Measurements from ENCODE around the gene TBC1D22A. TPM values are rescaled to one million over a fixed set of nuclear protein-coding genes. Genes with fewer than 3 reads are reported as not detected.
A peak's percentile ranks its signal among the peaks of the same experiment; 100 is the strongest.

Gene TBC1D22A
- total RNA-seq, 3 donors from 2014 or later, result 19.0 to 23.6 (median 23.6) TPM

GRCh38 chr22:47190276-47190956 is 428.0 kb downstream of the TBC1D22A start:
- Histone ChIP-seq H3K4me1 (no peaks in the 10 kb centered on the region), H3K9me3 (peaks cover 0 to 8% of the 10 kb centered on the region in 2 donors), H3K27me3 (no peaks in the 10 kb centered on the region), H3K4me3 (no peak overlapping the region), H3K27ac (no peak overlapping the region), H3K36me3 (no peaks in the 10 kb centered on the region)
- peak in 1 of 2 donors; percentile 45 for DNase-seq (ENCODE audit: low spot score in 2 of 2)
- TF ChIP-seq POLR2A (IDR thresholded peaks at IDR 0.05) (no peak), CTCF (IDR thresholded peaks at IDR 0.05) (no peak), POLR2AphosphoS5 (IDR thresholded peaks at IDR 0.05) (no peak)
- intact Hi-C loops (cut with DNase I; ENCODE audit: low total_unique reads), result no loop called here

- no peak overlapping the region for H3K4me3 ChIP-seq
- H3K9me3 ChIP-seq, result peaks cover 0 to 4% of the 10 kb centered on the region in 2 donors
- TF ChIP-seq POLR2AphosphoS5 (IDR thresholded peaks at IDR 0.05) (no peak), CTCF (IDR thresholded peaks at IDR 0.05) (no peak), POLR2A (IDR thresholded peaks at IDR 0.05) (no peak)
- H3K27ac ChIP-seq, result no peak overlapping the region
- no peaks in the 10 kb centered on the region for H3K36me3 ChIP-seq
- intact Hi-C loops (cut with DNase I; ENCODE audit: low total_unique reads), result no loop called here
- H3K4me1 ChIP-seq, result no peaks in the 10 kb centered on the region
- DNase-seq (ENCODE audit: low spot score in 2 of 2), result peak in 1 of 2 donors; percentile 14
- H3K27me3 ChIP-seq, result no peaks in the 10 kb centered on the region
These were observed 428.7 kb downstream of the TBC1D22A start for GRCh38 chr22:47190957-47191670.

GRCh38 chr22:47191671-47192650 is 429.5 kb downstream of the TBC1D22A start:
- intact Hi-C loops (cut with DNase I; ENCODE audit: low total_unique reads), result no loop called here
- no peaks in the 10 kb centered on the region for H3K9me3 ChIP-seq
- H3K27me3 ChIP-seq, result peaks cover 0 to 4% of the 10 kb centered on the region in 2 donors
- no peaks in the 10 kb centered on the region for H3K36me3 ChIP-seq
- DNase-seq (ENCODE audit: low spot score in 2 of 2), result peak in 1 of 2 donors; percentile 42
- no peak for TF ChIP-seq CTCF (IDR thresholded peaks at IDR 0.05)
- no peak for TF ChIP-seq POLR2AphosphoS5 (IDR thresholded peaks at IDR 0.05)
- no peak for TF ChIP-seq POLR2A (IDR thresholded peaks at IDR 0.05)
- H3K27ac ChIP-seq, result no peak overlapping the region
- H3K4me1 ChIP-seq, result no peaks in the 10 kb centered on the region
- H3K4me3 ChIP-seq, result no peak overlapping the region

GRCh38 chr22:47192651-47193437 is 430.4 kb downstream of the TBC1D22A start:
- Histone ChIP-seq H3K27ac (no peak overlapping the region), H3K4me1 (no peaks in the 10 kb centered on the region), H3K9me3 (no peaks in the 10 kb centered on the region), H3K4me3 (no peak overlapping the region), H3K36me3 (no peaks in the 10 kb centered on the region), H3K27me3 (peaks cover 0 to 12% of the 10 kb centered on the region in 2 donors)
- DNase-seq (ENCODE audit: low spot score in 2 of 2), result peak in 1 of 2 donors; percentile 43
- intact Hi-C loops (cut with DNase I; ENCODE audit: low total_unique reads), result no loop called here
- TF ChIP-seq POLR2A (IDR thresholded peaks at IDR 0.05), result no peak
- TF ChIP-seq POLR2AphosphoS5 (IDR thresholded peaks at IDR 0.05), result no peak
